ENCODE results near the gene PTPRR.

Gene PTPRR

GRCh38 chr12:70607107-70607506 lies 313.4 kb downstream of the PTPRR start:
- no peak overlapping the region for H3K9ac ChIP-seq (ENCODE audit: insufficient read length, low read depth)
- H3K4me3 ChIP-seq (ENCODE audit: insufficient read length, low read depth): no peak overlapping the region
- TF ChIP-seq YY1 (IDR thresholded peaks at IDR 0.05; ENCODE audit: insufficient read depth, insufficient read length) (no peak), SUZ12 (IDR thresholded peaks at IDR 0.05; ENCODE audit: extremely low read depth, insufficient read depth, insufficient read length) (no peak)
- peaks cover 41% of the 10 kb centered on the region for H3K27me3 ChIP-seq (ENCODE audit: insufficient read depth, insufficient read length)
- H3K4me1 ChIP-seq (ENCODE audit: insufficient read depth, insufficient read length): no peaks in the 10 kb centered on the region
- no peak for DNase-seq (ENCODE audit: low read depth, low spot score)
- no peaks in the 10 kb centered on the region for H3K36me3 ChIP-seq (ENCODE audit: insufficient read depth, insufficient read length, low read length)
- no peaks in the 10 kb centered on the region for H3K9me3 ChIP-seq (ENCODE audit: insufficient read depth, low read length)

GRCh38 chr12:70605976-70606375 lies 314.6 kb downstream of the PTPRR start:
- Histone ChIP-seq H3K4me3 (ENCODE audit: insufficient read length, low read depth) (no peak overlapping the region), H3K4me1 (ENCODE audit: insufficient read depth, insufficient read length) (no peaks in the 10 kb centered on the region), H3K36me3 (ENCODE audit: insufficient read depth, insufficient read length, low read length) (no peaks in the 10 kb centered on the region), H3K9ac (ENCODE audit: insufficient read length, low read depth) (no peak overlapping the region), H3K27me3 (ENCODE audit: insufficient read depth, insufficient read length) (peaks cover 33% of the 10 kb centered on the region), H3K9me3 (ENCODE audit: insufficient read depth, low read length) (no peaks in the 10 kb centered on the region)
- no peak for TF ChIP-seq YY1 (IDR thresholded peaks at IDR 0.05; ENCODE audit: insufficient read depth, insufficient read length)
- no peak for TF ChIP-seq ZNF274 (IDR thresholded peaks at IDR 0.05; ENCODE audit: low read depth, low read length)
- no peak for TF ChIP-seq SUZ12 (IDR thresholded peaks at IDR 0.05; ENCODE audit: extremely low read depth, insufficient read depth, insufficient read length)
- no peak for DNase-seq (ENCODE audit: low read depth, low spot score)

GRCh38 chr12:70604662-70605061 lies 315.9 kb downstream of the PTPRR start:
- peaks cover 20% of the 10 kb centered on the region for H3K27me3 ChIP-seq (ENCODE audit: insufficient read depth, insufficient read length)
- no peak overlapping the region for H3K9ac ChIP-seq (ENCODE audit: insufficient read length, low read depth)
- H3K9me3 ChIP-seq (ENCODE audit: insufficient read depth, low read length): no peaks in the 10 kb centered on the region
- H3K4me1 ChIP-seq (ENCODE audit: insufficient read depth, insufficient read length): no peaks in the 10 kb centered on the region
- DNase-seq (ENCODE audit: low read depth, low spot score): no peak
- no peak for TF ChIP-seq ZNF274 (IDR thresholded peaks at IDR 0.05; ENCODE audit: low read depth, low read length)
- no peak for TF ChIP-seq YY1 (IDR thresholded peaks at IDR 0.05; ENCODE audit: insufficient read depth, insufficient read length)
- no peak for TF ChIP-seq SUZ12 (IDR thresholded peaks at IDR 0.05; ENCODE audit: extremely low read depth, insufficient read depth, insufficient read length)
- no peak overlapping the region for H3K4me3 ChIP-seq (ENCODE audit: insufficient read length, low read depth)
- no peaks in the 10 kb centered on the region for H3K36me3 ChIP-seq (ENCODE audit: insufficient read depth, insufficient read length, low read length)

- TF ChIP-seq SUZ12 (IDR thresholded peaks at IDR 0.05; ENCODE audit: extremely low read depth, insufficient read depth, insufficient read length): no peak
- TF ChIP-seq YY1 (IDR thresholded peaks at IDR 0.05; ENCODE audit: insufficient read depth, insufficient read length): no peak
- TF ChIP-seq ZNF274 (IDR thresholded peaks at IDR 0.05; ENCODE audit: low read depth, low read length): no peak
- H3K4me3 ChIP-seq (ENCODE audit: insufficient read length, low read depth): no peak overlapping the region
- H3K9me3 ChIP-seq (ENCODE audit: insufficient read depth, low read length): no peaks in the 10 kb centered on the region
- H3K9ac ChIP-seq (ENCODE audit: insufficient read length, low read depth): no peak overlapping the region
- H3K4me1 ChIP-seq (ENCODE audit: insufficient read depth, insufficient read length): no peaks in the 10 kb centered on the region
- H3K36me3 ChIP-seq (ENCODE audit: insufficient read depth, insufficient read length, low read length): no peaks in the 10 kb centered on the region
- H3K27me3 ChIP-seq (ENCODE audit: insufficient read depth, insufficient read length): peaks cover 4% of the 10 kb centered on the region
- no peak for DNase-seq (ENCODE audit: low read depth, low spot score)
Measured at GRCh38 chr12:70603044-70603443, 317.5 kb downstream of the PTPRR start.

DNA sequence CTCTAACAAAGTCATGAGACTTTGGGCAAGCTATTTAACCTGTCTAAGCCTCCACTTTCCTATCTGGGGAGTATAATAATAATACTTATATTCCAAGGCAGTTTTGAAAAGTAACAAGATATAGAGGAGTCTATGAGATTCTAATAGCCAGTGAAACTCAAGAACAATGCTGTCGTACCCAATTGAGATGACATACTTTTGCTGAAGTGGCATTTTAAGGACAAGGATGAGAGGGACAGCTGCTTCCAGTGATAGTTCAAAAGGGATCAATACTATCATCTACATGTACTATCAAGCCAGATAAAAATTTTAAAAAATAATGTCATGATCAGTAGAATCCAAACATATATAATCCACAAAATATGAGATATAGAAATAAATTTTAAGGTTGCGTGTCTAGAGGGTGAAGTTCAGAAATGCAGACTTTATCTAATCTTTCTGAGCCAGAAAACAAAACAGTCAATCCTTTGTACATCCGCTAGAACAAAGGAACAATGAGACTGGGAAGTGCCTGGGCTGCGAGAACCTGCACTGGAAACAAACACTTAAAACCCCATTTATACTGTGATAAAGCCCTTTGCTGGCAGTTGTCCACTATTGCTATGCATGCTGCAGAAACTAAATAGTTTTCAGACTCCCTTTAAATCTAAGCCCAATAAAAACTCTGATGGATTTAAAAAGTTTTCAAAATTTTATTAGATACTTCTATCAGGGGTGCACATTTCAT lies 321.9 kb downstream of the PTPRR start:
- no peak for DNase-seq (ENCODE audit: low read depth, low spot score)
- Histone ChIP-seq H3K9me3 (ENCODE audit: insufficient read depth, low read length) (no peaks in the 10 kb centered on the region), H3K9ac (ENCODE audit: insufficient read length, low read depth) (no peak overlapping the region), H3K4me1 (ENCODE audit: insufficient read depth, insufficient read length) (no peaks in the 10 kb centered on the region), H3K36me3 (ENCODE audit: insufficient read depth, insufficient read length, low read length) (no peaks in the 10 kb centered on the region), H3K27me3 (ENCODE audit: insufficient read depth, insufficient read length) (no peaks in the 10 kb centered on the region), H3K4me3 (ENCODE audit: insufficient read length, low read depth) (no peak overlapping the region)
- TF ChIP-seq ZNF274 (IDR thresholded peaks at IDR 0.05; ENCODE audit: low read depth, low read length) (no peak), SUZ12 (IDR thresholded peaks at IDR 0.05; ENCODE audit: extremely low read depth, insufficient read depth, insufficient read length) (no peak), YY1 (IDR thresholded peaks at IDR 0.05; ENCODE audit: insufficient read depth, insufficient read length) (no peak)

GRCh38 chr12:70592664-70593063 lies 327.9 kb downstream of the PTPRR start:
- Histone ChIP-seq H3K4me1 (ENCODE audit: insufficient read depth, insufficient read length) (no peaks in the 10 kb centered on the region), H3K4me3 (ENCODE audit: insufficient read length, low read depth) (no peak overlapping the region), H3K27me3 (ENCODE audit: insufficient read depth, insufficient read length) (no peaks in the 10 kb centered on the region), H3K9ac (ENCODE audit: insufficient read length, low read depth) (no peak overlapping the region), H3K9me3 (ENCODE audit: insufficient read depth, low read length) (no peaks in the 10 kb centered on the region), H3K36me3 (ENCODE audit: insufficient read depth, insufficient read length, low read length) (no peaks in the 10 kb centered on the region)
- DNase-seq (ENCODE audit: low read depth, low spot score): no peak
- no peak for TF ChIP-seq ZNF274 (IDR thresholded peaks at IDR 0.05; ENCODE audit: low read depth, low read length)
- TF ChIP-seq YY1 (IDR thresholded peaks at IDR 0.05; ENCODE audit: insufficient read depth, insufficient read length): no peak
- TF ChIP-seq SUZ12 (IDR thresholded peaks at IDR 0.05; ENCODE audit: extremely low read depth, insufficient read depth, insufficient read length): no peak

GRCh38 chr12:70590549-70591226 lies 329.9 kb downstream of the PTPRR start:
- no peak for TF ChIP-seq YY1 (IDR thresholded peaks at IDR 0.05; ENCODE audit: insufficient read depth, insufficient read length)
- TF ChIP-seq SUZ12 (IDR thresholded peaks at IDR 0.05; ENCODE audit: extremely low read depth, insufficient read depth, insufficient read length): no peak
- no peak for TF ChIP-seq ZNF274 (IDR thresholded peaks at IDR 0.05; ENCODE audit: low read depth, low read length)
- DNase-seq (ENCODE audit: low read depth, low spot score): no peak
- Histone ChIP-seq H3K9ac (ENCODE audit: insufficient read length, low read depth) (no peak overlapping the region), H3K9me3 (ENCODE audit: insufficient read depth, low read length) (no peaks in the 10 kb centered on the region), H3K27me3 (ENCODE audit: insufficient read depth, insufficient read length) (no peaks in the 10 kb centered on the region), H3K4me1 (ENCODE audit: insufficient read depth, insufficient read length) (no peaks in the 10 kb centered on the region), H3K4me3 (ENCODE audit: insufficient read length, low read depth) (no peak overlapping the region), H3K36me3 (ENCODE audit: insufficient read depth, insufficient read length, low read length) (no peaks in the 10 kb centered on the region)

Measured in NT2/D1 (cell line).